GM19438 (cell line): ENCODE measurements around the gene POP4.

Experiments used
- ATAC-seq: cut with Tn5 transposase; IDR thresholded peaks from one replicate; pipeline ENCODE4 v1.9.1; 2021; ENCODE audit warnings: low read depth; ENCODE audit not compliant: unreplicated experiment

Gene POP4

GRCh38 chr19:29629836-29630534 is 23.9 kb downstream of the POP4 start:
- no peak for ATAC-seq

GRCh38 chr19:29630655-29631054 is 24.6 kb downstream of the POP4 start:
- no peak for ATAC-seq

- no peak for ATAC-seq
Observed at GRCh38 chr19:29631450-29631849, 25.4 kb downstream of the POP4 start.

- no peak for ATAC-seq
Observed at GRCh38 chr19:29634002-29634401, 27.9 kb downstream of the POP4 start.

- no peak for ATAC-seq
Observed at GRCh38 chr19:29634423-29635130, 28.5 kb downstream of the POP4 start.

- ATAC-seq: no peak
Observed at GRCh38 chr19:29635963-29636362, 29.9 kb downstream of the POP4 start.

GRCh38 chr19:29636553-29637360 is 30.7 kb downstream of the POP4 start:
- ATAC-seq: no peak

- ATAC-seq: no peak
Observed at GRCh38 chr19:29639086-29639485, 33.0 kb downstream of the POP4 start.

- ATAC-seq: no peak
Observed at GRCh38 chr19:29640231-29640630, 34.1 kb downstream of the POP4 start.

- ATAC-seq: no peak
Observed at GRCh38 chr19:29641597-29641996, 35.5 kb downstream of the POP4 start.

GRCh38 chr19:29643361-29643935 is 37.4 kb downstream of the POP4 start:
- ATAC-seq: no peak

- ATAC-seq: no peak
Observed at GRCh38 chr19:29644210-29644609, 38.1 kb downstream of the POP4 start.

- ATAC-seq: no peak
Observed at GRCh38 chr19:29645491-29645867, 39.4 kb downstream of the POP4 start.

- no peak for ATAC-seq
Observed at GRCh38 chr19:29645911-29646310, 39.8 kb downstream of the POP4 start.

GRCh38 chr19:29650772-29651387 is 44.8 kb downstream of the POP4 start:
- no peak for ATAC-seq

GRCh38 chr19:29651622-29652394 is 45.7 kb downstream of the POP4 start:
- ATAC-seq: no peak

GRCh38 chr19:29653398-29653797 is 47.3 kb downstream of the POP4 start:
- ATAC-seq: no peak

GRCh38 chr19:29655648-29656335 is 49.7 kb downstream of the POP4 start:
- ATAC-seq: no peak

GRCh38 chr19:29658221-29658991 is 52.3 kb downstream of the POP4 start:
- no peak for ATAC-seq
